H9 (cell line): Measurements from ENCODE around the gene MGAM2. TPM values are rescaled to one million over a fixed set of nuclear protein-coding genes. Genes with fewer than 3 reads are reported as not detected.

Source experiments
- DNase-seq: peaks from one replicate; pipeline ENCODE4 v3.0.0-alpha.2; 2017
- H2AFZ ChIP-seq: one replicate; pipeline ENCODE4 v1.6.1; 2013; ENCODE audit warnings: mild to moderate bottlenecking, low read length, control low read depth, moderate library complexity
- H2AK5ac ChIP-seq: 2 replicates; pipeline ENCODE4 v1.6.1; 2013; ENCODE audit warnings: low read length, control low read depth, mixed read lengths; ENCODE audit not compliant: insufficient read length
- H2BK120ac ChIP-seq: one replicate; pipeline ENCODE4 v1.6.1; 2013; ENCODE audit warnings: low read depth, mild to moderate bottlenecking, low read length, control low read depth, inconsistent platforms; ENCODE audit not compliant: poor library complexity, severe bottlenecking
- H2BK12ac ChIP-seq: 2 replicates; pipeline ENCODE4 v1.6.1; 2013; ENCODE audit warnings: low read length, control low read depth, mixed read lengths, low read depth; ENCODE audit not compliant: insufficient read length
- H2BK15ac ChIP-seq: 2 replicates; pipeline ENCODE4 v1.6.1; 2013; ENCODE audit warnings: low read depth, low read length, control low read depth
- H2BK20ac ChIP-seq: one replicate; pipeline ENCODE4 v1.6.1; 2013; ENCODE audit warnings: low read depth, mild to moderate bottlenecking, low read length, control low read depth, inconsistent platforms; ENCODE audit not compliant: poor library complexity, severe bottlenecking
- H2BK5ac ChIP-seq: 2 replicates; pipeline ENCODE4 v1.6.1; 2013; ENCODE audit warnings: low read length, control low read depth, mixed read lengths; ENCODE audit not compliant: insufficient read length
- H3K14ac ChIP-seq: 2 replicates; pipeline ENCODE4 v1.6.1; 2013; ENCODE audit warnings: low read length, control low read depth; ENCODE audit not compliant: insufficient read depth
- H3K18ac ChIP-seq: 2 replicates; pipeline ENCODE4 v1.6.1; 2013; ENCODE audit warnings: low read depth, mild to moderate bottlenecking, mixed read lengths, low read length, control low read depth; ENCODE audit not compliant: insufficient read length
- H3K23ac ChIP-seq: 2 replicates; pipeline ENCODE4 v1.6.1; 2013; ENCODE audit warnings: low read length, control low read depth, mixed read lengths, low read depth; ENCODE audit not compliant: insufficient read length
- H3K23me2 ChIP-seq: 2 replicates; pipeline ENCODE4 v1.6.1; 2013; ENCODE audit warnings: low read depth, mild to moderate bottlenecking, mixed read lengths, low read length, control low read depth; ENCODE audit not compliant: insufficient read length, poor library complexity, severe bottlenecking
- H3K27ac ChIP-seq: 2 replicates; pipeline ENCODE4 v1.5.1; 2013; ENCODE audit warnings: low read length, control low read depth, mixed read lengths, low read depth; ENCODE audit not compliant: insufficient read length
- H3K27me3 ChIP-seq: 2 replicates; pipeline ENCODE4 v1.6.1; 2013; ENCODE audit warnings: low read length, control low read depth, inconsistent platforms; ENCODE audit not compliant: insufficient read depth
- H3K4ac ChIP-seq: 2 replicates; pipeline ENCODE4 v1.6.1; 2013; ENCODE audit warnings: low read depth, mild to moderate bottlenecking, control low read depth, inconsistent platforms, low read length, moderate library complexity
- H3K4me1 ChIP-seq: 2 replicates; pipeline ENCODE4 v1.6.1; 2013; ENCODE audit warnings: low read length, control low read depth, inconsistent platforms; ENCODE audit not compliant: insufficient read depth
- H3K4me2 ChIP-seq: 2 replicates; pipeline ENCODE4 v1.6.1; 2013; ENCODE audit warnings: low read length, control low read depth, mixed read lengths; ENCODE audit not compliant: insufficient read length, insufficient read depth
- H3K56ac ChIP-seq: 2 replicates; pipeline ENCODE4 v1.6.1; 2013; ENCODE audit warnings: low read depth, mild to moderate bottlenecking, mixed read lengths, low read length, control low read depth; ENCODE audit not compliant: insufficient read length
- H3K79me1 ChIP-seq: 2 replicates; pipeline ENCODE4 v1.6.1; 2013; ENCODE audit warnings: low read depth, mild to moderate bottlenecking, moderate library complexity, low read length, control low read depth, inconsistent platforms; ENCODE audit not compliant: insufficient read depth, poor library complexity, severe bottlenecking
- H3K79me2 ChIP-seq: 2 replicates; pipeline ENCODE4 v1.6.1; 2013; ENCODE audit warnings: low read length, control low read depth, inconsistent platforms; ENCODE audit not compliant: insufficient read depth
- H3K9ac ChIP-seq: 2 replicates; pipeline ENCODE4 v1.6.1; 2013; ENCODE audit warnings: low read length, control low read depth, mixed read lengths; ENCODE audit not compliant: insufficient read length; ENCODE audit errors: extremely low read depth
- H3K9me3 ChIP-seq: one replicate; pipeline ENCODE4 v1.6.1; 2013; ENCODE audit warnings: low read depth, low read length, inconsistent platforms; ENCODE audit not compliant: control insufficient read depth
- H3T11ph ChIP-seq: one replicate; pipeline ENCODE4 v1.6.1; 2013; ENCODE audit warnings: mild to moderate bottlenecking, low read length, control low read depth, inconsistent platforms
- H4K20me1 ChIP-seq: one replicate; pipeline ENCODE4 v1.6.1; 2013; ENCODE audit not compliant: control insufficient read depth, insufficient read length, insufficient read depth
- H4K5ac ChIP-seq: 2 replicates; pipeline ENCODE4 v1.6.1; 2013; ENCODE audit warnings: low read depth, mild to moderate bottlenecking, mixed read lengths, low read length, control low read depth; ENCODE audit not compliant: insufficient read length
- H4K8ac ChIP-seq: replicated peaks from 2 replicates; pipeline ENCODE4 v1.6.1; 2013; ENCODE audit warnings: low read length, control low read depth, mixed read lengths, low read depth; ENCODE audit not compliant: insufficient read length
- H4K91ac ChIP-seq: 2 replicates; pipeline ENCODE4 v1.6.1; 2013; ENCODE audit warnings: low read depth, mild to moderate bottlenecking, moderate library complexity, mixed read lengths, low read length, control low read depth; ENCODE audit not compliant: insufficient read length
- H3K27ac Mint-ChIP-seq, 3 experiments: 2 replicates in 2 of 3; 3 replicates in 1 of 3; pipeline ENCODE4 v1.8.0; 2020 to 2021; ENCODE audit warnings: mixed read lengths in 3 of 3, mild to moderate bottlenecking in 1 of 3, moderate library complexity in 1 of 3
- H3K27me3 Mint-ChIP-seq: 2 replicates; pipeline ENCODE4 v1.8.0; 2021; ENCODE audit warnings: low read depth, mild to moderate bottlenecking, moderate library complexity, mixed read lengths
- H3K36me3 Mint-ChIP-seq, 3 experiments: 2 replicates in 2 of 3; 3 replicates in 1 of 3; pipeline ENCODE4 v1.8.0; 2020 to 2021; ENCODE audit warnings: low read depth in 3 of 3, mixed read lengths in 3 of 3; ENCODE audit not compliant: insufficient read depth in 1 of 3
- H3K4me1 Mint-ChIP-seq, 2 experiments: 2 replicates each; pipeline ENCODE4 v1.8.0; 2020; ENCODE audit warnings: mixed read lengths in 2 of 2
- H3K4me3 Mint-ChIP-seq, 2 experiments: 2 replicates in 1 of 2; 3 replicates in 1 of 2; pipeline ENCODE4 v1.8.0; 2020 to 2021; ENCODE audit warnings: mild to moderate bottlenecking in 2 of 2, mixed read lengths in 2 of 2, moderate library complexity in 1 of 2
- H3K9me3 Mint-ChIP-seq, 2 experiments: 2 replicates in 1 of 2; 3 replicates in 1 of 2; pipeline ENCODE4 v1.8.0; 2020; ENCODE audit warnings: mild to moderate bottlenecking in 2 of 2, mixed read lengths in 2 of 2, moderate library complexity in 1 of 2
- WGBS: extraction: QIAGEN DNeasy Blood & Tissue Kit; methylation state at CpG from one replicate; pipeline ENCODE4 v1.1.7; 2013; ENCODE audit warnings: missing lambda C conversion rate, low lambda C conversion rate, mixed read lengths; ENCODE audit not compliant: insufficient read length; ENCODE audit errors: extremely low coverage; 5-methylcytosine and 5-hydroxymethylcytosine counted together
- total RNA-seq: library from RNA; stranded (reverse); gene quantifications from 2 replicates; pipeline ENCODE4 v1.2.1, GENCODE V29; 2021
- TF ChIP-seq, protein P1 (sequence below): fragments of 200-600 bp; sonication (generic); conservative IDR thresholded peaks from 3 replicates; pipeline ENCODE4 v1.8.0; 2021; ENCODE audit warnings: antibody characterized with exemption, mild to moderate bottlenecking

Gene MGAM2
- total RNA-seq, 1 experiment from 2014 or later, result not detected

DNA sequence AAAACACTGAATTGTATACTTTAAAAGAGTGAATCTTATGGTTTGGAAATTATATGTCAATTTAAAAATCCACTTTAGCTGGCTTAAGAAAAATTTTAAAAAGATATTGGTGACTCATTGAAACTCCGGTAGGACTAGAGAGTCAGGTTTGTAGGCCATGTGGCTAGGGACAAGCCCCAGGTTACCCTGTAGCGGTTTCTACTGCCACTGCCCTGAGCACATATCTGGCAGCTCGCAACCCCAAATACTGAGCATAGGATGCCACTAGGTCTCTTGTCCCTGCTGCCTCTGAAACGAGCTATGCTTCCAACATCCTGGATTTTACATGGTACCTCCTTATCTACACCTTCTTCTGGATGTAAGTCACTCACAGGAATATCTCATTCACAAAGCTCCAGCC is 1.4 kb upstream of the MGAM2 start:
- H3K27me3 Mint-ChIP-seq, result no peaks in the 10 kb centered on the region
- no peaks in the 10 kb centered on the region for H3K79me2 ChIP-seq
- H3K4me1 Mint-ChIP-seq, result peaks cover 9 to 12% of the 10 kb centered on the region in 2 experiments
- no peaks in the 10 kb centered on the region for H4K20me1 ChIP-seq
- no peaks in the 10 kb centered on the region for H3K36me3 Mint-ChIP-seq
- no peak overlapping the region for H2BK120ac ChIP-seq
- no peak overlapping the region for H2BK12ac ChIP-seq
- no peak overlapping the region for H3K14ac ChIP-seq
- H3K27me3 ChIP-seq, result no peaks in the 10 kb centered on the region
- no peaks in the 10 kb centered on the region for H3K79me1 ChIP-seq
- no peaks in the 10 kb centered on the region for H3K9me3 ChIP-seq
- H2AK5ac ChIP-seq, result no peak overlapping the region
- no peak overlapping the region for H3K56ac ChIP-seq
- H3T11ph ChIP-seq, result no peak overlapping the region
- no peak for DNase-seq
- no peak overlapping the region for H3K23ac ChIP-seq
- no peak overlapping the region for H2BK5ac ChIP-seq
- TF ChIP-seq, protein P1, sequence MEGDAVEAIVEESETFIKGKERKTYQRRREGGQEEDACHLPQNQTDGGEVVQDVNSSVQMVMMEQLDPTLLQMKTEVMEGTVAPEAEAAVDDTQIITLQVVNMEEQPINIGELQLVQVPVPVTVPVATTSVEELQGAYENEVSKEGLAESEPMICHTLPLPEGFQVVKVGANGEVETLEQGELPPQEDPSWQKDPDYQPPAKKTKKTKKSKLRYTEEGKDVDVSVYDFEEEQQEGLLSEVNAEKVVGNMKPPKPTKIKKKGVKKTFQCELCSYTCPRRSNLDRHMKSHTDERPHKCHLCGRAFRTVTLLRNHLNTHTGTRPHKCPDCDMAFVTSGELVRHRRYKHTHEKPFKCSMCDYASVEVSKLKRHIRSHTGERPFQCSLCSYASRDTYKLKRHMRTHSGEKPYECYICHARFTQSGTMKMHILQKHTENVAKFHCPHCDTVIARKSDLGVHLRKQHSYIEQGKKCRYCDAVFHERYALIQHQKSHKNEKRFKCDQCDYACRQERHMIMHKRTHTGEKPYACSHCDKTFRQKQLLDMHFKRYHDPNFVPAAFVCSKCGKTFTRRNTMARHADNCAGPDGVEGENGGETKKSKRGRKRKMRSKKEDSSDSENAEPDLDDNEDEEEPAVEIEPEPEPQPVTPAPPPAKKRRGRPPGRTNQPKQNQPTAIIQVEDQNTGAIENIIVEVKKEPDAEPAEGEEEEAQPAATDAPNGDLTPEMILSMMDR, result no peak
- H3K27ac ChIP-seq, result no peak overlapping the region
- no peak overlapping the region for H4K8ac ChIP-seq
- no peak overlapping the region for H2BK20ac ChIP-seq
- H3K23me2 ChIP-seq, result no peaks in the 10 kb centered on the region
- H3K4ac ChIP-seq, result no peak overlapping the region
- H3K18ac ChIP-seq, result no peak overlapping the region
- H4K5ac ChIP-seq, result no peak overlapping the region
- H3K4me1 ChIP-seq, result peaks cover 3% of the 10 kb centered on the region; the same call in 1 of the 2 replicates
- no peak overlapping the region for H3K27ac Mint-ChIP-seq
- H3K9ac ChIP-seq, result no peak overlapping the region
- no CpG with 5 or more reads among the region's 4 CpGs for WGBS
- no peak overlapping the region for H3K4me3 Mint-ChIP-seq
- no peaks in the 10 kb centered on the region for H3K9me3 Mint-ChIP-seq
- H2AFZ ChIP-seq, result no peak overlapping the region
- no peak overlapping the region for H3K4me2 ChIP-seq
- H2BK15ac ChIP-seq, result no peak overlapping the region
- no peak overlapping the region for H4K91ac ChIP-seq
